Liver (tissue), 9 donors: ENCODE data around the gene EVC2. TPM values are rescaled to one million over a fixed set of nuclear protein-coding genes. Genes with fewer than 3 reads are reported as not detected.

Experiments
- DNase-seq: peaks from one replicate; pipeline ENCODE4 v3.0.0-alpha.2; 2017; ENCODE audit warnings: low spot score
- H3K27ac ChIP-seq, 2 donors: one replicate each; pipeline ENCODE4 v1.7.0; 2013; ENCODE audit warnings: inconsistent platforms in 2 of 2, low read length in 2 of 2, control low read depth in 1 of 2, low read depth in 1 of 2, mild to moderate bottlenecking in 1 of 2
- H3K27me3 ChIP-seq, 4 donors: one replicate each; pipeline versions ENCODE4 v1.6.1 to v1.7.0; 2013; ENCODE audit warnings: low read length in 3 of 4, inconsistent platforms in 1 of 4, mild to moderate bottlenecking in 1 of 4, moderate library complexity in 1 of 4; ENCODE audit not compliant: control insufficient read depth in 4 of 4, insufficient read depth in 4 of 4
- H3K36me3 ChIP-seq, 4 donors: one replicate each; pipeline versions ENCODE4 v1.6.1 to v1.7.0; 2013; ENCODE audit warnings: low read length in 3 of 4, mild to moderate bottlenecking in 3 of 4, low read depth in 1 of 4, moderate library complexity in 1 of 4; ENCODE audit not compliant: control insufficient read depth in 4 of 4, insufficient read depth in 3 of 4
- H3K4me1 ChIP-seq, 4 donors: one replicate each; pipeline versions ENCODE4 v1.6.1 to v1.7.0; 2013; ENCODE audit warnings: low read length in 3 of 4, mild to moderate bottlenecking in 3 of 4, moderate library complexity in 1 of 4; ENCODE audit not compliant: control insufficient read depth in 4 of 4, insufficient read depth in 4 of 4
- H3K4me3 ChIP-seq, 3 donors: one replicate each; pipeline versions ENCODE4 v1.6.1 to v1.7.0; 2013; ENCODE audit warnings: low read length in 3 of 3, control low read depth in 1 of 3, low read depth in 1 of 3, mild to moderate bottlenecking in 1 of 3
- H3K9ac ChIP-seq, 2 donors: one replicate each; pipeline ENCODE4 v1.7.0; 2013; ENCODE audit warnings: low read length in 2 of 2, mild to moderate bottlenecking in 2 of 2, moderate library complexity in 2 of 2, control low read depth in 1 of 2, low read depth in 1 of 2
- H3K9me3 ChIP-seq, 4 donors: one replicate each; pipeline versions ENCODE4 v1.6.1 to v1.7.0; 2013; ENCODE audit warnings: low read length in 3 of 4; ENCODE audit not compliant: control insufficient read depth in 4 of 4
- ATF3 ChIP-seq: IDR thresholded peaks from 2 replicates; pipeline ENCODE4 v1.6.1; 2016; ENCODE audit warnings: antibody characterized with exemption
- CTCF ChIP-seq: fragments of 150-350 bp; IDR thresholded peaks from 2 replicates; pipeline ENCODE4 v1.5.1; 2017; ENCODE audit warnings: improper control_type of control experiment, low read depth, low read length; ENCODE audit not compliant: missing input control
- FOXA1 ChIP-seq: IDR thresholded peaks from 2 replicates; pipeline ENCODE4 v1.6.1; 2016; ENCODE audit warnings: antibody characterized with exemption
- FOXA2 ChIP-seq: IDR thresholded peaks from 2 replicates; pipeline ENCODE4 v1.6.1; 2016; ENCODE audit warnings: antibody characterized with exemption
- GABPA ChIP-seq, 2 donors: IDR thresholded peaks in 1 of 2; conservative IDR thresholded peaks in 1 of 2; 2 replicates each; pipeline ENCODE4 v1.6.1; 2016; ENCODE audit warnings: antibody characterized with exemption in 2 of 2, mild to moderate bottlenecking in 1 of 2, moderate library complexity in 1 of 2
- HNF4A ChIP-seq, 2 donors: conservative IDR thresholded peaks; 2 replicates each; pipeline ENCODE4 v1.6.1; 2016; ENCODE audit warnings: antibody characterized with exemption in 2 of 2, mild to moderate bottlenecking in 2 of 2
- HNF4G ChIP-seq: IDR thresholded peaks from 2 replicates; pipeline ENCODE4 v1.6.1; 2016; ENCODE audit warnings: antibody characterized with exemption
- JUND ChIP-seq, 2 donors: IDR thresholded peaks; 2 replicates each; pipeline ENCODE4 v1.6.1; 2016; ENCODE audit warnings: antibody characterized with exemption in 2 of 2
- MAX ChIP-seq: IDR thresholded peaks from 2 replicates; pipeline ENCODE4 v1.6.1; 2016; ENCODE audit warnings: antibody characterized with exemption
- NR2F2 ChIP-seq: IDR thresholded peaks from 2 replicates; pipeline ENCODE4 v1.6.1; 2016; ENCODE audit warnings: antibody characterized with exemption
- RAD21 ChIP-seq, 2 donors: IDR thresholded peaks; 2 replicates each; pipeline ENCODE4 v1.6.1; 2016; ENCODE audit warnings: antibody characterized with exemption in 2 of 2, mild to moderate bottlenecking in 2 of 2
- REST ChIP-seq: IDR thresholded peaks from 2 replicates; pipeline ENCODE4 v1.6.1; 2016; ENCODE audit warnings: antibody characterized with exemption, mild to moderate bottlenecking
- RXRA ChIP-seq, 2 donors: IDR thresholded peaks; 2 replicates each; pipeline ENCODE4 v1.6.1; 2017 to 2018; ENCODE audit warnings: antibody characterized with exemption in 2 of 2, mild to moderate bottlenecking in 1 of 2
- SP1 ChIP-seq: IDR thresholded peaks from 2 replicates; pipeline ENCODE4 v1.6.1; 2018; ENCODE audit warnings: antibody characterized with exemption, mild to moderate bottlenecking
- TAF1 ChIP-seq: conservative IDR thresholded peaks from 2 replicates; pipeline ENCODE4 v1.6.1; 2016; ENCODE audit warnings: antibody characterized with exemption, mild to moderate bottlenecking
- YY1 ChIP-seq: IDR thresholded peaks from 2 replicates; pipeline ENCODE4 v1.6.1; 2016; ENCODE audit warnings: antibody characterized with exemption, mild to moderate bottlenecking
- WGBS: extraction: QIAGEN DNeasy Blood & Tissue Kit; methylation state at CpG from one replicate; pipeline ENCODE4 v1.1.7; 2013; 5-methylcytosine and 5-hydroxymethylcytosine counted together
- polyA plus RNA-seq, 2 donors: library from polyadenylated mRNA; stranded (reverse) in 1 of 2; unstranded in 1 of 2; fragments of 200-250 nt in 1 of 2; fragments of >200 nt in 1 of 2; fragmentation: Nextera tagmentation in 1 of 2; extraction: Ambion mirVana in 1 of 2; gene quantifications; one replicate each; pipeline versions ENCODE4 v1.2.1 to v1.2.3, GENCODE V29; 2013 to 2015
- total RNA-seq, 2 donors: library from RNA; depleted of rRNA; stranded (reverse); fragments of >200 nt; gene quantifications; one replicate each; pipeline ENCODE4 v1.2.3, GENCODE V29; 2014
- donor health status: healthy.
- donor health status: healthy.
- donor health status: healthy.
- donor health status: healthy.
- donor health status: healthy.

EVC2 gene
- total and polyA plus RNA-seq, 4 donors: 0.26 to 1.3 (median 0.57) TPM

GRCh38 chr4:5562476-5562875, 145.9 kb downstream of the EVC2 start:
- H3K27ac ChIP-seq: no peak overlapping the region
- H3K36me3 ChIP-seq: peaks cover 0 to 1% (median 0%) of the 10 kb centered on the region in 4 donors
- no peaks in the 10 kb centered on the region for H3K9me3 ChIP-seq
- H3K27me3 ChIP-seq: no peaks in the 10 kb centered on the region
- 95% methylated on average over 7 of the region's 7 CpGs for WGBS
- no peak overlapping the region for H3K9ac ChIP-seq
- H3K4me1 ChIP-seq: no peaks in the 10 kb centered on the region
- TF ChIP-seq JUND (IDR thresholded peaks at IDR 0.05) (no peak), RAD21 (IDR thresholded peaks at IDR 0.05) (no peak), HNF4G (no peak), REST (no peak), FOXA2 (no peak), HNF4A (conservative IDR thresholded peaks at IDR 0.05) (no peak), GABPA (IDR thresholded peaks at IDR 0.05 in 1 of 2, conservative IDR thresholded peaks at IDR 0.05 in 1 of 2) (no peak), FOXA1 (no peak), YY1 (no peak), TAF1 (no peak), SP1 (no peak)
- no peak for DNase-seq
- no peak overlapping the region for H3K4me3 ChIP-seq

GRCh38 chr4:5561286-5561685, 147.1 kb downstream of the EVC2 start:
- Histone ChIP-seq H3K9ac (no peak overlapping the region), H3K4me3 (no peak overlapping the region), H3K27ac (no peak overlapping the region), H3K27me3 (no peaks in the 10 kb centered on the region), H3K4me1 (no peaks in the 10 kb centered on the region), H3K9me3 (no peaks in the 10 kb centered on the region), H3K36me3 (peaks cover 0 to 1% (median 0%) of the 10 kb centered on the region in 4 donors)
- no peak for TF ChIP-seq TAF1
- TF ChIP-seq ATF3: no peak
- TF ChIP-seq GABPA (IDR thresholded peaks at IDR 0.05 in 1 of 2, conservative IDR thresholded peaks at IDR 0.05 in 1 of 2): no peak
- no peak for TF ChIP-seq SP1
- no peak for TF ChIP-seq JUND (IDR thresholded peaks at IDR 0.05)
- TF ChIP-seq NR2F2: no peak
- TF ChIP-seq RAD21 (IDR thresholded peaks at IDR 0.05): no peak
- 86% methylated on average over 4 of the region's 4 CpGs for WGBS
- no peak for DNase-seq

- Histone ChIP-seq H3K9me3 (no peaks in the 10 kb centered on the region), H3K4me3 (no peak overlapping the region)
- WGBS: 61% methylated on average over 1 of the region's 1 CpG
Observed at GRCh38 chr4:5558502-5558901, 149.9 kb downstream of the EVC2 start.

More at GRCh38 chr4:5558502-5558901, 149.9 kb downstream of the EVC2 start:
- Histone ChIP-seq H3K36me3 (peaks cover 0 to 1% (median 0%) of the 10 kb centered on the region in 4 donors), H3K27me3 (peaks cover 0 to 2% (median 0%) of the 10 kb centered on the region in 4 donors), H3K27ac (no peak overlapping the region), H3K4me1 (no peaks in the 10 kb centered on the region), H3K9ac (no peak overlapping the region)
- no peak for DNase-seq
- TF ChIP-seq ATF3 (no peak), MAX (no peak), RXRA (IDR thresholded peaks at IDR 0.05) (no peak), HNF4A (conservative IDR thresholded peaks at IDR 0.05) (no peak), TAF1 (no peak), CTCF (no peak), SP1 (no peak), FOXA1 (no peak), NR2F2 (no peak), GABPA (IDR thresholded peaks at IDR 0.05 in 1 of 2, conservative IDR thresholded peaks at IDR 0.05 in 1 of 2) (no peak)
